ENCODE data around the gene SULF2. TPM values are rescaled to one million over a fixed set of nuclear protein-coding genes. Genes with fewer than 3 reads are reported as not detected.
A peak's percentile ranks its signal among the peaks of the same experiment; 100 is the strongest.

Gene SULF2
- total and polyA plus RNA-seq, 9 of the 15 experiments (the other 6 are each of a cell fraction or from before 2014, with no cell fraction given) = 0.33 TPM; not detected in 8

GRCh38 chr20:47784599-47785310 is 526 bp downstream of the SULF2 start:
- in situ Hi-C loops (cut with MboI) (no loop called here), intact Hi-C loops (cut with micrococcal nuclease) (no loop called here)
- DNase-seq (ENCODE audit: extremely low read depth in 1 of 4, low spot score in 3 of 4) (no peak), FAIRE-seq (no peak), ATAC-seq (no peak)
- CTCF ChIA-PET (ENCODE audit: low intra/inter-chr PET ratio) = interaction anchor here (0.7 kb wide), 1 partner anchor 404 kb away, joined by 3 read pairs; no protein-coding TSS in a partner anchor
- POLR2A ChIA-PET = no interaction called here
- Histone ChIP-seq H3K27ac (ENCODE audit: extremely low read depth, low read depth, low read length) (no peak overlapping the region), H3K9me1 (ENCODE audit: control insufficient read depth, insufficient read depth, low read length) (no peaks in the 10 kb centered on the region), H3K4me2 (ENCODE audit: insufficient read depth, low read length) (no peak overlapping the region), H3K36me3 (ENCODE audit: control insufficient read depth, insufficient read depth, low read length) (no peaks in the 10 kb centered on the region), H3K79me2 (ENCODE audit: control insufficient read depth, insufficient read depth, low read length) (no peaks in the 10 kb centered on the region), H3K9ac (ENCODE audit: insufficient read depth in 1 of 2, low read depth in 2 of 2, low read length in 2 of 2) (no peak overlapping the region), H3K4me3 (no peak overlapping the region), H3K27me3 (ENCODE audit: control insufficient read depth in 2 of 2, insufficient read depth in 2 of 2, low read length in 2 of 2) (peaks cover 19 to 54% of the 10 kb centered on the region in 2 experiments), H3K9me3 (replicated peaks; ENCODE audit: control insufficient read depth, insufficient read depth, low read depth, low read length) (no peaks in the 10 kb centered on the region), H3K4me1 (replicated peaks in 1 of 2; ENCODE audit: control insufficient read depth in 2 of 2, insufficient read depth in 2 of 2, low read length in 2 of 2) (peaks cover 0 to 7% of the 10 kb centered on the region in 2 experiments; a peak in 1 of 5 replicates), H4K20me1 (replicated peaks; ENCODE audit: control insufficient read depth, insufficient read depth, low read length) (no peaks in the 10 kb centered on the region), H2AFZ (ENCODE audit: low read depth, low read length) (no peak overlapping the region)
- WGBS (ENCODE audit: insufficient coverage, low coverage, missing lambda C conversion rate) = 15% methylated on average over 20 of the region's 69 CpGs
- no TSS peak for BruUV-seq (replicated peaks)
- TF ChIP-seq HCFC1 (IDR thresholded peaks at IDR 0.05; ENCODE audit: low read depth, low read length) (no peak), DLX4 (CRISPR knock-in tag; IDR thresholded peaks at IDR 0.05) (no peak), ZBTB11 (CRISPR knock-in tag; IDR thresholded peaks at IDR 0.05) (peak in 1 of 3 experiments; percentile 88; a peak in 2 of 6 replicates)
